ENCODE data around the gene LIN54. TPM values are rescaled to one million over a fixed set of nuclear protein-coding genes. Genes with fewer than 3 reads are reported as not detected.
A peak's percentile ranks its signal among the peaks of the same experiment; 100 is the strongest.

LIN54 gene
- total and polyA plus RNA-seq, 9 of the 15 experiments (the other 6 are each of a cell fraction or from before 2014, with no cell fraction given) = 2.2 to 22.5 (median 15.8) TPM

DNA sequence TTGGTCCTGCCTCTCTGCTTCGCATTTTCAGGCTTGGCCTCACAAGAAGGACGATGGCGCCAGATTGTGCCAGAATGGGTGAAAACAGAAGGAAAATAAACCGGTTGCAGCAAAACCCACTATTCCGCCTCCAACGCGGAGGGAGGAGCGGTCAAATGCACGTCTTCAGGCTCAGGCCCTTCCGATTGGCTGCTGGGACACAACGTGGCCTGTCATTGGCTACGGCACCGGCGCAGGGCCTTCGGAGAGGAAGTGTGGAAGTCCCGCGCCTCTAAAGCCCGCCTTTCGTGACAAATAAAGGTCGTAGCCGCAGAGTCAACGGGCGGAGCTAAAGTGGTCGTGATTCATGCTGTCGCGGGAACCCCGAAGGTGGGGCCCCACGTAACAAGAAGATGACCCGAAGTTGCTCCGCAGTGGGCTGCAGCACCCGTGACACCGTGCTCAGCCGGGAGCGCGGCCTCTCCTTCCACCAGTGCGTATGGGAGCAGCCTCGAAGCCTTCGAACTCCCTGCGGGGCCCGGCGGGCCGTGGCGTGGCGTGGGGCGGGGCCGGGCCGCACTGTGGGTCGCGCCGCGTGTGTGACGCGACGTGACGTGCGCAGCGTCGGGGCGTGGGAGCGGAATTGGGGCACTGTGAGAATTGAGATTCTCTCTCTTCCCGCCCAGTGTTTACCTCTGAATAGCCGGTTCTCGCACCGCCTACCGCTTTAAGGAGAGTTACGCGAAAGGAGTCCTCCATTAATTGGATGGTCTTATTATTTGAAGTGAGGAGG, 110.0 kb downstream of the LIN54 start, which contains the start of gene THAP9 (continued):
- TF ChIP-seq, protein P1, sequence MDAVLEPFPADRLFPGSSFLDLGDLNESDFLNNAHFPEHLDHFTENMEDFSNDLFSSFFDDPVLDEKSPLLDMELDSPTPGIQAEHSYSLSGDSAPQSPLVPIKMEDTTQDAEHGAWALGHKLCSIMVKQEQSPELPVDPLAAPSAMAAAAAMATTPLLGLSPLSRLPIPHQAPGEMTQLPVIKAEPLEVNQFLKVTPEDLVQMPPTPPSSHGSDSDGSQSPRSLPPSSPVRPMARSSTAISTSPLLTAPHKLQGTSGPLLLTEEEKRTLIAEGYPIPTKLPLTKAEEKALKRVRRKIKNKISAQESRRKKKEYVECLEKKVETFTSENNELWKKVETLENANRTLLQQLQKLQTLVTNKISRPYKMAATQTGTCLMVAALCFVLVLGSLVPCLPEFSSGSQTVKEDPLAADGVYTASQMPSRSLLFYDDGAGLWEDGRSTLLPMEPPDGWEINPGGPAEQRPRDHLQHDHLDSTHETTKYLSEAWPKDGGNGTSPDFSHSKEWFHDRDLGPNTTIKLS (IDR thresholded peaks at IDR 0.05; ENCODE audit: borderline replicate concordance, low read depth) = peak; percentile 95
- TF ChIP-seq, protein P2, sequence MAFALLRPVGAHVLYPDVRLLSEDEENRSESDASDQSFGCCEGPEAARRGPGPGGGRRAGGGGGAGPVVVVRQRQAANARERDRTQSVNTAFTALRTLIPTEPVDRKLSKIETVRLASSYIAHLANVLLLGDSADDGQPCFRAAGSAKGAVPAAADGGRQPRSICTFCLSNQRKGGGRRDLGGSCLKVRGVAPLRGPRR (CRISPR knock-in tag; IDR thresholded peaks at IDR 0.05) = no peak
- no peak for TF ChIP-seq RAD51 (IDR thresholded peaks at IDR 0.05; ENCODE audit: borderline replicate concordance, low read depth)
- no peak for TF ChIP-seq ESRRB (CRISPR knock-in tag; IDR thresholded peaks at IDR 0.05; ENCODE audit: borderline replicate concordance)
- 0 out of 2 replicates have a peak, but pooled peaks have one; percentile 65 for TF ChIP-seq CHCHD3 (CRISPR knock-in tag; IDR thresholded peaks at IDR 0.05)
- TF ChIP-seq TEAD2 (tag; IDR thresholded peaks at IDR 0.05) = no peak
- no peak for TF ChIP-seq NFXL1 (CRISPR knock-in tag; IDR thresholded peaks at IDR 0.05)
- TF ChIP-seq CTBP1 (IDR thresholded peaks at IDR 0.05; ENCODE audit: borderline replicate concordance) = peak; percentile 77; the same call in 1 of the 2 replicates
- TF ChIP-seq, protein P3, sequence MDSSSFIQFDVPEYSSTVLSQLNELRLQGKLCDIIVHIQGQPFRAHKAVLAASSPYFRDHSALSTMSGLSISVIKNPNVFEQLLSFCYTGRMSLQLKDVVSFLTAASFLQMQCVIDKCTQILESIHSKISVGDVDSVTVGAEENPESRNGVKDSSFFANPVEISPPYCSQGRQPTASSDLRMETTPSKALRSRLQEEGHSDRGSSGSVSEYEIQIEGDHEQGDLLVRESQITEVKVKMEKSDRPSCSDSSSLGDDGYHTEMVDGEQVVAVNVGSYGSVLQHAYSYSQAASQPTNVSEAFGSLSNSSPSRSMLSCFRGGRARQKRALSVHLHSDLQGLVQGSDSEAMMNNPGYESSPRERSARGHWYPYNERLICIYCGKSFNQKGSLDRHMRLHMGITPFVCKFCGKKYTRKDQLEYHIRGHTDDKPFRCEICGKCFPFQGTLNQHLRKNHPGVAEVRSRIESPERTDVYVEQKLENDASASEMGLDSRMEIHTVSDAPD (CRISPR knock-in tag; IDR thresholded peaks at IDR 0.05) = no peak
- no peak for TF ChIP-seq PHTF2 (CRISPR knock-in tag; IDR thresholded peaks at IDR 0.05)
- TF ChIP-seq MTF1 (CRISPR knock-in tag; IDR thresholded peaks at IDR 0.05; ENCODE audit: borderline replicate concordance) = no peak
- TF ChIP-seq, protein P4, sequence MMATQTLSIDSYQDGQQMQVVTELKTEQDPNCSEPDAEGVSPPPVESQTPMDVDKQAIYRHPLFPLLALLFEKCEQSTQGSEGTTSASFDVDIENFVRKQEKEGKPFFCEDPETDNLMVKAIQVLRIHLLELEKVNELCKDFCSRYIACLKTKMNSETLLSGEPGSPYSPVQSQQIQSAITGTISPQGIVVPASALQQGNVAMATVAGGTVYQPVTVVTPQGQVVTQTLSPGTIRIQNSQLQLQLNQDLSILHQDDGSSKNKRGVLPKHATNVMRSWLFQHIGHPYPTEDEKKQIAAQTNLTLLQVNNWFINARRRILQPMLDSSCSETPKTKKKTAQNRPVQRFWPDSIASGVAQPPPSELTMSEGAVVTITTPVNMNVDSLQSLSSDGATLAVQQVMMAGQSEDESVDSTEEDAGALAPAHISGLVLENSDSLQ (IDR thresholded peaks at IDR 0.05) = peak; percentile 95
- TF ChIP-seq, protein P5, sequence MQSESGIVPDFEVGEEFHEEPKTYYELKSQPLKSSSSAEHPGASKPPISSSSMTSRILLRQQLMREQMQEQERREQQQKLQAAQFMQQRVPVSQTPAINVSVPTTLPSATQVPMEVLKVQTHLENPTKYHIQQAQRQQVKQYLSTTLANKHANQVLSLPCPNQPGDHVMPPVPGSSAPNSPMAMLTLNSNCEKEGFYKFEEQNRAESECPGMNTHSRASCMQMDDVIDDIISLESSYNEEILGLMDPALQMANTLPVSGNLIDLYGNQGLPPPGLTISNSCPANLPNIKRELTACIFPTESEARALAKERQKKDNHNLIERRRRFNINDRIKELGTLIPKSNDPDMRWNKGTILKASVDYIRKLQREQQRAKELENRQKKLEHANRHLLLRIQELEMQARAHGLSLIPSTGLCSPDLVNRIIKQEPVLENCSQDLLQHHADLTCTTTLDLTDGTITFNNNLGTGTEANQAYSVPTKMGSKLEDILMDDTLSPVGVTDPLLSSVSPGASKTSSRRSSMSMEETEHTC (IDR thresholded peaks at IDR 0.05) = 0 out of 2 replicates have a peak, but pooled peaks have one; percentile 61
- TF ChIP-seq SOX6 (IDR thresholded peaks at IDR 0.05) = peak; percentile 46; the same call in 1 of the 2 replicates
- TF ChIP-seq MYC (IDR thresholded peaks at IDR 0.05; ENCODE audit: low read depth, low read length) = peak; percentile 91
- TF ChIP-seq MYC (CRISPR knock-in tag; IDR thresholded peaks at IDR 0.05; ENCODE audit: borderline replicate concordance, low read depth) = no peak
- no peak for TF ChIP-seq ZKSCAN1 (IDR thresholded peaks at IDR 0.05; ENCODE audit: low read depth, low read length)
- 0 out of 2 replicates have a peak, but pooled peaks have one; percentile 3 for TF ChIP-seq ZNF12 (CRISPR knock-in tag; IDR thresholded peaks at IDR 0.05)
- TF ChIP-seq, protein P6, sequence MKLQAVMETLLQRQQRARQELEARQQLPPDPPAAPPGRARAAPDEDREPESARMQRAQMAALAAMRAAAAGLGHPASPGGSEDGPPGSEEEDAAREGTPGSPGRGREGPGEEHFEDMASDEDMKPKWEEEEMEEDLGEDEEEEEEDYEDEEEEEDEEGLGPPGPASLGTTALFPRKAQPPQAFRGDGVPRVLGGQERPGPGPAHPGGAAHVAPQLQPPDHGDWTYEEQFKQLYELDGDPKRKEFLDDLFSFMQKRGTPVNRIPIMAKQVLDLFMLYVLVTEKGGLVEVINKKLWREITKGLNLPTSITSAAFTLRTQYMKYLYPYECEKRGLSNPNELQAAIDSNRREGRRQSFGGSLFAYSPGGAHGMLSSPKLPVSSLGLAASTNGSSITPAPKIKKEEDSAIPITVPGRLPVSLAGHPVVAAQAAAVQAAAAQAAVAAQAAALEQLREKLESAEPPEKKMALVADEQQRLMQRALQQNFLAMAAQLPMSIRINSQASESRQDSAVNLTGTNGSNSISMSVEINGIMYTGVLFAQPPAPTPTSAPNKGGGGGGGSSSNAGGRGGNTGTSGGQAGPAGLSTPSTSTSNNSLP (IDR thresholded peaks at IDR 0.05; ENCODE audit: borderline replicate concordance, low read depth, low read length) = no peak; the same call in 1 of the 2 replicates
